ENCODE data around the gene F2R.
A peak's percentile ranks its signal among the peaks of the same experiment; 100 is the strongest.
"Not testable (repeated sequence)": the region's sequence is repeated elsewhere in the genome, so short reads cannot be mapped to it uniquely, and the experiment has no call there.

F2R gene

GRCh38 chr5:76715736-76716455 is at the start of gene F2R:
Gene F2R (plus strand): TSS chr5:76716126. CDS start chr5:76716308, 182 bp downstream.
- FAIRE-seq, result peak; percentile 47

GRCh38 chr5:76667495-76667894 is 48.4 kb upstream of the F2R start:
- no peak for FAIRE-seq

GRCh38 chr5:76669245-76669644 is 46.7 kb upstream of the F2R start:
- peak; percentile 99 for FAIRE-seq

GRCh38 chr5:76670508-76670907 is 45.4 kb upstream of the F2R start:
- peak; percentile 56 for FAIRE-seq

GRCh38 chr5:76672242-76672641 is 43.7 kb upstream of the F2R start:
- FAIRE-seq, result peak; percentile 67

- FAIRE-seq, result peak; percentile 96
Measured at GRCh38 chr5:76673125-76673524, 42.8 kb upstream of the F2R start.

GRCh38 chr5:76674330-76675066 is 41.4 kb upstream of the F2R start:
- peak; percentile 90 for FAIRE-seq

GRCh38 chr5:76675364-76675763 is 40.6 kb upstream of the F2R start:
- no peak for FAIRE-seq

- no peak for FAIRE-seq
Measured at GRCh38 chr5:76677849-76678472, 38.0 kb upstream of the F2R start.

- FAIRE-seq, result no peak
Measured at GRCh38 chr5:76679231-76679630, 36.7 kb upstream of the F2R start.

- FAIRE-seq, result not testable (repeated sequence)
Measured at GRCh38 chr5:76680826-76681225, 35.1 kb upstream of the F2R start.

- peak; percentile 64 for FAIRE-seq
Measured at GRCh38 chr5:76681287-76681686, 34.6 kb upstream of the F2R start.

GRCh38 chr5:76682387-76682786 is 33.5 kb upstream of the F2R start:
- no peak for FAIRE-seq

GRCh38 chr5:76683816-76684731 is 31.9 kb upstream of the F2R start:
- FAIRE-seq, result peak; percentile 87

GRCh38 chr5:76684756-76685519 is 31.0 kb upstream of the F2R start:
- FAIRE-seq, result peak; percentile 45

- no peak for FAIRE-seq
Measured at GRCh38 chr5:76685704-76686103, 30.2 kb upstream of the F2R start.

- FAIRE-seq, result no peak
Measured at GRCh38 chr5:76688212-76688611, 27.7 kb upstream of the F2R start.

GRCh38 chr5:76688836-76689235 is 27.1 kb upstream of the F2R start:
- FAIRE-seq, result no peak

- FAIRE-seq, result peak; percentile 100
Measured at GRCh38 chr5:76689321-76690036, 26.4 kb upstream of the F2R start.

- FAIRE-seq, result no peak
Measured at GRCh38 chr5:76690037-76690679, 25.8 kb upstream of the F2R start.
